OCI-LY3 (cell line): ENCODE results near the gene HS6ST1.

ENCODE experiments used
- EZH2phosphoT487 ChIP-seq: fragments of 200-600 bp; shearing (Covaris generic); IDR thresholded peaks from 2 replicates; pipeline ENCODE4 v1.6.1; 2018; ENCODE audit warnings: antibody characterized with exemption, mixed run types, low read depth
- TF ChIP-seq, protein P1 (sequence below): fragments of 200-600, 300-600 bp; sonication (generic); IDR thresholded peaks from 2 replicates; pipeline ENCODE4 v1.5.1; 2014; ENCODE audit warnings: antibody characterized with exemption, low read length, low read depth

DNA sequence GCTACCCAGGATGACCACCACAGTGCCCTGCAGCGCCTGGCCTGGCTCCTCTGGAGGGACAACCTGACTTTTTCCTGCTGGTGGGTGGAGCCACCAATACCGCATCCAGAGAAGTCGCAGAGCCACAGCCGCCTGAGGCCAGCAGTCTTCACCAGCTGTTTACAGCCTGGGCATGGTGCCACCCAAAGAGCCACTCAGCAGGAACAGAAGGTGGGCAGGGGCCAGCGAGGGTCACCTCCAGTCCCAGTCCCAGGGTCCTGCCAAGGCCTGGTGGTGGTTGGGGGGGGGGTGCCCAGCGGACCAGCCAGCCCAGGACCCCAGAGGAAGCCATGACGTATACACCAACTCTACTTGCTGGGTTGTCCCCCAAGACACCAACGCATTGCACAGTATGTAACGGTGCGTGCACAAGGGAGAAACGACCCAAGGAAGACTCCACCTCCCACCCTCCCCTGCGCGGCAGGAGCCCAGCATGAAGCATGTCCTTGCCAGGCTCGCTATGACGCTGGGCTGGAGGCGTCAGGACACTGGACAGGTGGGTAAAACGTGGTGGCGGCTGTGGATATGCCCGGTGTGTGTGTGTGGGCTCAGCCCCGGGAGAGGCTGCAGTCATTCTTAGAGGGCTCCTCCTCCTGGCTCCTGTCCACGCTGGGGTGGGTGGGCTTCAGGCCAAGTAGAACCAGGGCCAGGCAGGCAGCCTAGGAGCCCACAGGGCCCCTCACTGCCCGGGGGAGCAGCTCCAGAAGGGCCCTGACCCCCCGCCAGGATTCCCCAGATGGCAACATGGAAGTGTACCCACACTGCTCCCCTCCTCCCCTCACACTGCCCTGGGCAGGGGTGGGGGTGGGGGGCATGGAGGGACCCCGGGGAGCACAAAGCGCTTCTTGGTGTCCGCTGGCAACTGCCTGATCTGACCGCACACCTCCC lies 49.3 kb downstream of the HS6ST1 start:
- TF ChIP-seq, protein P1, sequence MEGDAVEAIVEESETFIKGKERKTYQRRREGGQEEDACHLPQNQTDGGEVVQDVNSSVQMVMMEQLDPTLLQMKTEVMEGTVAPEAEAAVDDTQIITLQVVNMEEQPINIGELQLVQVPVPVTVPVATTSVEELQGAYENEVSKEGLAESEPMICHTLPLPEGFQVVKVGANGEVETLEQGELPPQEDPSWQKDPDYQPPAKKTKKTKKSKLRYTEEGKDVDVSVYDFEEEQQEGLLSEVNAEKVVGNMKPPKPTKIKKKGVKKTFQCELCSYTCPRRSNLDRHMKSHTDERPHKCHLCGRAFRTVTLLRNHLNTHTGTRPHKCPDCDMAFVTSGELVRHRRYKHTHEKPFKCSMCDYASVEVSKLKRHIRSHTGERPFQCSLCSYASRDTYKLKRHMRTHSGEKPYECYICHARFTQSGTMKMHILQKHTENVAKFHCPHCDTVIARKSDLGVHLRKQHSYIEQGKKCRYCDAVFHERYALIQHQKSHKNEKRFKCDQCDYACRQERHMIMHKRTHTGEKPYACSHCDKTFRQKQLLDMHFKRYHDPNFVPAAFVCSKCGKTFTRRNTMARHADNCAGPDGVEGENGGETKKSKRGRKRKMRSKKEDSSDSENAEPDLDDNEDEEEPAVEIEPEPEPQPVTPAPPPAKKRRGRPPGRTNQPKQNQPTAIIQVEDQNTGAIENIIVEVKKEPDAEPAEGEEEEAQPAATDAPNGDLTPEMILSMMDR = no peak
- TF ChIP-seq EZH2phosphoT487 = no peak
